Measurements from ENCODE around the gene XPNPEP3.
"Not testable (repeated sequence)": the region's sequence is repeated elsewhere in the genome, so short reads cannot be mapped to it uniquely, and the experiment has no call there.

XPNPEP3 gene

DNA sequence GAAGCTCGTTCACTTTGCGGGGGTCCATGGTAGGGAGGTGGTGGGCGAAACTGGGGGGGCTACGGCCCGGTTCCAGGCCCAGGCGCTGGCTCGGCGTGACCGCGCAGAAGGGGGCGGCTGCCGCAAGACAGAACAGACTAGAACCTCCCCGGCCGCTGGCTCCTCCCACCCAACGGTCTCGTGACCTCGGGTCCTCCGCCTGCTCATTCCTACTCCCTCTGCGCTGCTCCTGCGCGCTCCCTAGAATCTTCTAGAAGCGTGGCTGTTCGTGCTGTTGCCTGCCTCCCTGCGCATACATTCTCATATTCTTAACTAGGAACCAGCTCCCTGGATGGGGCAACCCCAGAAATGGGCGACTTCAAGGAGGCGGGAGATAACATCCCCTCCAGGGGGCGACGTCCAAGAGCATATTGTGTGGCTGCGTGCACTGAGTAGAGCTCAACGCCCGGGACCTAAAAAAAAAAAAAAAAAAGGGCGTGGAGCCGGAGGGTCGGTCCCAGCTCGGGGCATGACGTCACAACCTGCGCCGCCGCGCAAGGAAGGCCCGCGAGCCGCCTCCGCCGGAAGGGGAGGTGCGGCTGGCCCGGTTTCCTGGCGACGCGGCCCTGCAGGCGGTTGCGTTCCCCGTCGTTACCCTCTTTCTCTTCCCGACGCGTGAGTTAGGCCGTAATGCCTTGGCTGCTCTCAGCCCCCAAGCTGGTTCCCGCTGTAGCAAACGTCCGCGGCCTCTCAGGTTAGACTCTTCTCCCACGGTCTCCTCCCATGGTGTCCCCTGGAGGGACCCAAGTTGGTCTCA lies at the start of gene XPNPEP3, which contains the start of gene ST13:
Gene XPNPEP3, plus strand, starts transcription at position 636 of the 796 bp plus-strand sequence. Its CDS starts 34 bp downstream, at position 670.
Gene ST13, minus strand, starts transcription at position 127 of the 796 bp plus-strand sequence. Its CDS starts 99 bp downstream, at position 28.
- DNase-seq: peak; percentile 97

- no peak for DNase-seq
These were observed 48.7 kb upstream of the XPNPEP3 start for GRCh38 chr22:40808018-40808841.

GRCh38 chr22:40813912-40814315 lies 43.0 kb upstream of the XPNPEP3 start:
- DNase-seq: no peak

- no peak for DNase-seq
These were observed 39.2 kb upstream of the XPNPEP3 start for GRCh38 chr22:40817737-40818136.

DNA sequence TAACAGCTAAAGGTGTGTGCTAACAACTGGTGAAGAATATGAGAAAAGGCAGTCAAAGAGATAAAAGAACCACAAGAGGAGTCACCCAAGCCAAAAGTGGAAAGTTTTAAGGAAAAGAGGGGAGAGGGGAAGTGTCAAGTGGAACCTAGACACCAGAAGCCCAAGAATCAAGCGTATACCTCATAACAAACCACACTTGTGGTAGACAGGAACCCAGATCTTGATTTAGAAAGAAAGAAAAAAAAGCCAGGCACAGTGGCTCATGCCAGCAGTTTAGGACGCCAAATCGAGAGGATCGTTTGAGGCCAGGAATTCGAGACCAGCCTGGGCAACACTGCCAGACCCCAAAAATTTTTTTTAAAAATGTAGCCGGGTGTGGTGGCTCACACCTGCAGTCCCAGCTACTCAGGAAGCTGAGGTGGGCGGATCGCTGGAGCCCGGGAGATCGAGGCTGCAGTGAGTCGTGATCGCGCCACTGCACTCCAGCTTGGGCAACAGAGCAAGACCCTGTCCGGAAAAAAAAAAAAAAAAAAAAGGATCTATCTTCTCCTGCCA lies 38.7 kb upstream of the XPNPEP3 start:
- DNase-seq: no peak

GRCh38 chr22:40818747-40819598 lies 38.0 kb upstream of the XPNPEP3 start, which contains the start of gene SLC25A17:
SLC25A17 (minus strand) TSS chr22:40819346; CDS start chr22:40819248, 98 bp downstream.
- peak; percentile 86 for DNase-seq

DNA sequence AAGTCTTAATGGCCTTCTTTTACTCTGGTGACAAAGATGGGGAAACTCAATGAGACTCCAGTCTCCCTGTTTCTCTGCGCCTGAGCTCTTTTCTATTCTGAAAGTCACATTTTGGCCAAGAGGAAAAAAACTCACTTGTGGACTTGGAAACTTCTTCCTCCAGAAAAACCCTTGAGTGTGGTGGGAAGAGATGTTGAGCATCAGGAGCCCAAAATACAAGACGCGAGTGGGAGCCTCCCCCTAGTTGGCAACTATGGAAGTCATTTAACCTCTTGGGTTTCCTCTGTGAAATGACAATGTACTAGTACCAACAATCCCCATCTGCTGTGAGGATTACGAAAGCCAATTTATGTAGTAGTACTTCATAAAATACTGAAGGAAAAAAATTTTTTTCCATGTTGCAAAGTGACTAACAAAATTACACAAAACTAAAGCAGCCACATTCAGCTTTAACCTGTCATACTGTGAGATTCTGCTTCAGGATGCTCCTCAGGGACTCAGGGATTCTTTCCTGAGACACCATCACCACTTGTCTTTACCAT lies 37.3 kb upstream of the XPNPEP3 start:
- no peak for DNase-seq

DNA sequence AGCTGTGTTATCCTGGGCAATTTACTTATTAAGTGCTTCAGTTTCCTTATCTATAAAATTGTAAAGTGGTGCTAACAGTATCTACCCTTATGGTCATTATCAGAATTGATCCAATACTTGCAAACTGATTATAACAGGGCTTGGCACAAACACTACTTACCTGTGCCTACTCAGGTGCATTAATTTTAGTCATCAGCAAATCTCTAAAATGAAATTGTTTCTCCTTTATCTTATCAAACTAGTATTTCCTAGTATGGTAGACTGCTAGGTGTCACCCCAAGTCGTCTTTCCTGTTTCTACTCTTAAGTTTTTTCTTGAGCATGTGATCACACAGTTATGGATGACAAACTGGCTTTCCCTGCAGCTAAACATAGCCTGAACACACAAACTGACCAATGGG lies 33.5 kb upstream of the XPNPEP3 start:
- DNase-seq: no peak

DNA sequence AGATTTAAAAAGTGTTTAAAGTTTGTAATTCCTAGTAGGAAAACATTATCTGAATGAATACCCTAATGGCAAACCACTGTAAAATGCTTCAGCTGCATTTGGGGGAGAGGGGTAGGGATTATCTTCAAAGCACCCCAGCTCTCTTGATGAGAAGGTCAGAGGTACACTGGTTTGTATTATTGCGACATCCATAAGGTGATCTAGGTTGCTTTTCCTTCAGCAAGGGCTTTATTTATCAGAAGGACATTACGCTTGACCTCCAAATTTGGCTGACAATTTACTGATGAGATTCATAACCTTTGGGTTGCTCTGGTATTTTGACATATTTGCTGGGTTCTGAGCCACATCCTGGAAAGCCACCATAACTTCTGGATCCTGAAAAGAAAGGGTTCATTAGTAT lies 30.7 kb upstream of the XPNPEP3 start:
- DNase-seq: not testable (repeated sequence)

- no peak for DNase-seq
These were observed 29.8 kb upstream of the XPNPEP3 start for GRCh38 chr22:40826984-40827741.

DNA sequence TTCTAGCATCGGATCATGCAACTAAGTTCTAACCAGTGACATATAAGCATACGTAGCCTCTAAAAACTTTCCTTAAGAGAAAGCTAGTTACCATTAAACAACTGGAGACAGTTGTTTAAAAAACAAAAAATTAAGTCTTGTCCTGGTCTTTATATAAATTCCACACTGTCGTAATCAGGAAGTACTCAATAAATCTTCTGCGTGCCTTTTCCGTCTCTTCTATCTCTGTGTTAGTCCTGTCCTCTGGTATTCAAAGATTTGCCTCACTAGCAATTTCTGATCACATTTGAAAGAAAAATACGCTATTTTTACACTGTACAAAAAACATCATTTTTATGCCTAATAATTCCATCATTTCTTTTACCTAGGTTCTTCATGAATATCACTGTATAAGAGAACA lies 27.8 kb upstream of the XPNPEP3 start:
- DNase-seq: no peak

DNA sequence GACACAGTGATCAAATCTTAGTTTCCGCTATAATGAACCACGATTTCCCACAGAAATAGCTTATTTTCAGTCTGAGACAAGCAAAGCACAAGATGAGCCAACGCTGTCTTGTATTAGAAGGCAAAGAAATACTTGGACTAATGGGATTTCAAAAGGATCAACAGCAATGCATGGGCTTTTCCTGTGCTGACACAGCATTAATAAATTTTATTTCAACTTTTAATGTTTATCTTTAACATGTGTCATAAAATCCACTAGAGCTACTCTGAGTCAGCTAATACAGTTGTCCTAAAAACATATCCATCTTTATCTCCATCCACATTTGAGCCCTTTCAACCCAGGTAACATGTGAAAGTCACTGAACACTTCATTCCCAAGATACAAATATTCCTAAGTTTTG lies 22.3 kb upstream of the XPNPEP3 start:
- DNase-seq: no peak

- no peak for DNase-seq
These were observed 18.5 kb upstream of the XPNPEP3 start for GRCh38 chr22:40838486-40838885.

GRCh38 chr22:40844951-40845350 lies 12.0 kb upstream of the XPNPEP3 start:
- DNase-seq: no peak

GRCh38 chr22:40845816-40846215 lies 11.1 kb upstream of the XPNPEP3 start:
- DNase-seq: not testable (repeated sequence)

DNA sequence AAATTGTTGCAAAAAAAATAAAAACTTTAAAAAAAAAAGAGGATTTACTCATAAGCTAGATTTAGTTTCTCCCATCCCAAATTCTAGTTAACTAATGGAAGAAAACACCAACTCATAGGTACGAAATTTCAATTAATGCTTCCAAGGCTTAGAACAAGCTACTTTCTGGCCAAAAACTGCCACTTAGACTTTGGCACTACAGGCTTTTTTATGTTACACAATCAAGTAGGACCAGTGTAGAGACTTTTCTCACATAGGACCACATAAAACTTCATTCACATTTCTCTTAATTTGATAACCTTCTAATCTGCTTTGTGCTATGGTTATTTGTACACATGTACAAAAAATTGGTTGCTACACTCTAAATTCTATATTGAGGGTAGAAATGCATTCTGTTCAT lies 3.6 kb upstream of the XPNPEP3 start:
- DNase-seq: no peak

DNA sequence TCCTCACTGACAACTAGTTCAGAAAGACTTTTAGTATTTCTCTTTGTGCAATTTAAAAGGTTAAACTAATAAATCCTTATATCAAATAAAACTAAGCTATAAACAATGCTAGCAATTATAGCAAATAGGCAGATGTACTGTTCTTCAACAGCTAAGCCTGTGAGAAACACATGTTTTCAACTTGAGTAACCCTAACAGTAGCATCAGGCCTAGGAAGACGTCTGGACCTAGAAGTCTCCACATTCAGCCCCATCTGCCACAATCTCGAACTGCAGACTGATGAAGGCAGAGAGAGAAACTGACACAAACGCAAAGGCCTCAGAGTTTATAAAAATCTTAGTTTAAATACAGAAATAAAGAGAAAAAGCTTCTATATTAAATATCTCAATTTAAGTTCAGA lies 3.0 kb upstream of the XPNPEP3 start:
- DNase-seq: no peak

DNA sequence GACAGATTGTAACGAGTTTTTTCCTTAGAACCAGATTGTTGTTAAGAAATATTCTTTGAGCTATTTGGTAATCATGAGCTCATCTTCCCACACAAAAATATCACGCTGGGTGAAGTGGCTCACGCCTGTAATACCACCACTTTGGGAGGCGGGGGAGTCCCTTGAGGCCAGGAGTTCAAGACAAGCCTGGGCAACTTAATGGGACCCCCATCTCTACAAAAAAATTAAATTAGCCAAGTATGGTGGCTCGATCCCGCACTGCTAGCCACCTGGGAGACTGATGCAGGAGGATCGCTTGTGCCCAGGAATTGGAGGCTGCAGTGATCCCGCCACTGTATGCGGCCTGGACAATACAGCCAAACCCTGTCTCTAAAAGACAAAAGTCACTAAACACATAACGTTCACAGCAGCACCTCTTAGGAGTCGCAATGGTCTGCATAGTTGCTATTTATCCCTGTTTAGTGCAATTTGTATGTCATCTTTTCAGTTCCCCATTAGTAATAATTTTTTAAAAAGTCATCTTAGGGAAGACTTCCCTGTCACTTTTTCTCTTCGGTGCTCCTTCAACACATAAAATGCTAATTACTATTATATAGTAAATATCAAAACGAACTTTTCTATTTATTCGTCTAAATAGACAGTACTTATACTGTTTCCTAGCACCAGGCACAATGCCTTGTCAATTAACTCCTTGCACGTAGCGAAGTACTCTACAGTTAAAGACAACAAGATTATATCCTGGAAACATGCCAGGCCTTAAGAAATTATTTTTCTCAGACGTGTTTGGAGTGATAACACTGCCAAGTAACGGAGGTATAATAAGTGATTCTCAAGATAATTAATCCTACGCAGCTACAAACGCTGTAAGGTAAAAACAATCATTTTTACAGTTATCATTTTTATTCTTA lies 1.6 kb upstream of the XPNPEP3 start:
- no peak for DNase-seq

DNA sequence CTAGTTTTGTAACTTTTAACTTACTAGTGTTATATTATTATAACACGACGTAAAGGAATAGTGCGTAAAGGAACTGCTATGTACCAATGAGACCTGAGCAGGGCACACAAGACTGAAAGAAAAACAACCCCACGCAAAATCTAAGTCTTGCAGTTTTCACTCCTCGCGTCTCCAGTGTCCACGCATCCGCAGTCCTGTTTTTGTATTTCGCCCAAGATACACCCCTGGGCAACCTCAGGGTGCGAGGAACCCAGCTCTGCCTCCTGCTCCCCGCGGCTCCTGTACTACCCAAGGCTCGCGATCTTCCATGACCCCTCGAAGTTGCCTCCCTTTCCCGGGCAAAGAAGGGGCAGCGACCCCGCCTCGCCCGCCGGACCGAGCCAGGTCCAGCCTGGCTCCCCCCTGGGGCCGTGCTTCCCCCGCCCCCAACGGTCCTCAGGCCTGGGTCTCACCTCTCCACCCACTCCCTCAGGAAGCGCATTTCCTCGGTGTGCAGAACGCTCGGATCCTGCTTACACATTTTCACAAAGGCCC lies 902 bp upstream of the XPNPEP3 start:
- no peak for DNase-seq

DNA sequence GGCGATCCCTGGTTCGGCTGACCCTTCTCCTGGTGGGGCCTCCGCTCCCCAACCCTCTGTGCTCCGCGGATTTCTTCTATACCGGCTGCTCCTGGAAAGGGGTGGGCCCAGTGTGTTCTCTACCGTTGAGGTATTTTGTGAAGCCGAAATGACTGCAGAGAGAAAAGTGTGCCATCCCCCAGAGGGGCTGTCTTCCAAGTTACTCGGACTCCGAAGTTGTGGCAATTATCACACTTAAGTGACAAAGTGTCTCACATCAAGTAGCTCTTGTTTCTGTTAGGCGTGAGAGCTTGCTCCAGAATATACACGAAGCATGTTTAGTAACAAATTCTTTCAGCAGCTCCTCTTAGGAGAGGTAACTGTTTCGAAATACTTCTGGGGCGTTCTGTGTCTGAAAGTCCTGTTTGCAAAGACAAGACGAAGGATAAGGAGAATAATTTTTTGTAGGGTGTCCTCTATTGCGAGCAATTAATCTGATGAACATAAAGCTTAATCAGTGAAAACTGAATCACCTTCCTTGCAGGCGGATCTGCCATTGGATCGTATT lies 434 bp downstream of the XPNPEP3 start:
- no peak for DNase-seq
